ENCODE measurements around the gene CUL4A.
A peak's percentile ranks its signal among the peaks of the same experiment; 100 is the strongest.
"Not testable (repeated sequence)": the region's sequence is repeated elsewhere in the genome, so short reads cannot be mapped to it uniquely, and the experiment has no call there.

Gene CUL4A

GRCh38 chr13:113209336-113209758, at the start of gene CUL4A:
TSS of gene CUL4A (plus strand) at chr13:113209613. CDS start at chr13:113209628, 15 bp downstream.
- in situ Hi-C loops (cut with MboI; ENCODE audit: low pct_unique_long_range_greater_than_20kb, low sequenced_read_pairs, unreplicated experiment), result no loop called here
- DNase-seq (ENCODE audit: low spot score), result peak; percentile 89
- no peak for TF ChIP-seq CTCF (IDR thresholded peaks at IDR 0.05; ENCODE audit: extremely low read depth, insufficient read depth, missing control alignments)

- in situ Hi-C loops (cut with MboI; ENCODE audit: low pct_unique_long_range_greater_than_20kb, low sequenced_read_pairs, unreplicated experiment), result no loop called here
- TF ChIP-seq CTCF (IDR thresholded peaks at IDR 0.05; ENCODE audit: extremely low read depth, insufficient read depth, missing control alignments), result no peak
- no peak for DNase-seq (ENCODE audit: low spot score)
Measured at GRCh38 chr13:113159701-113160100, 49.7 kb upstream of the CUL4A start.

- TF ChIP-seq CTCF (IDR thresholded peaks at IDR 0.05; ENCODE audit: extremely low read depth, insufficient read depth, missing control alignments), result no peak
- in situ Hi-C loops (cut with MboI; ENCODE audit: low pct_unique_long_range_greater_than_20kb, low sequenced_read_pairs, unreplicated experiment), result no loop called here
- no peak for DNase-seq (ENCODE audit: low spot score)
Measured at GRCh38 chr13:113160983-113161382, 48.4 kb upstream of the CUL4A start.

GRCh38 chr13:113161433-113161832, 48.0 kb upstream of the CUL4A start:
- in situ Hi-C loops (cut with MboI; ENCODE audit: low pct_unique_long_range_greater_than_20kb, low sequenced_read_pairs, unreplicated experiment), result no loop called here

GRCh38 chr13:113161975-113162374, 47.4 kb upstream of the CUL4A start:
- DNase-seq (ENCODE audit: low spot score); in situ Hi-C loops (cut with MboI; ENCODE audit: low pct_unique_long_range_greater_than_20kb, low sequenced_read_pairs, unreplicated experiment): not testable (repeated sequence)

More at GRCh38 chr13:113161433-113161832, 48.0 kb upstream of the CUL4A start:
- no peak for TF ChIP-seq CTCF (IDR thresholded peaks at IDR 0.05; ENCODE audit: extremely low read depth, insufficient read depth, missing control alignments)
- DNase-seq (ENCODE audit: low spot score), result no peak

GRCh38 chr13:113162783-113163685, 46.4 kb upstream of the CUL4A start:
- in situ Hi-C loops (cut with MboI; ENCODE audit: low pct_unique_long_range_greater_than_20kb, low sequenced_read_pairs, unreplicated experiment), result no loop called here
- TF ChIP-seq CTCF (IDR thresholded peaks at IDR 0.05; ENCODE audit: extremely low read depth, insufficient read depth, missing control alignments), result no peak
- no peak for DNase-seq (ENCODE audit: low spot score)

GRCh38 chr13:113164492-113164891, 44.9 kb upstream of the CUL4A start:
- no peak for DNase-seq (ENCODE audit: low spot score)
- no peak for TF ChIP-seq CTCF (IDR thresholded peaks at IDR 0.05; ENCODE audit: extremely low read depth, insufficient read depth, missing control alignments)
- in situ Hi-C loops (cut with MboI; ENCODE audit: low pct_unique_long_range_greater_than_20kb, low sequenced_read_pairs, unreplicated experiment), result no loop called here
